K562 (cell line): ENCODE results near the gene GULP1. TPM values are rescaled to one million over a fixed set of nuclear protein-coding genes. Genes with fewer than 3 reads are reported as not detected.

ENCODE experiments used
- ATAC-seq: fragments of 200-7000 bp; cut with Tn5 transposase; 3 replicates; pipeline ENCODE4 v1.9.1; 2020; ENCODE audit warnings: moderate library complexity
- BruUV-seq: library from RNA; stranded (reverse); fragments of 400-500 nt; replicated peaks from 2 replicates; lab custom pipeline; 2021; lab: Mats Ljungman, UMichigan
- CTCF ChIA-PET: fragments of 300-600 bp; formaldehyde crosslinking; extraction: SDS; loops from one replicate; lab custom pipeline; 2021; ENCODE audit warnings: low intra/inter-chr PET ratio; lab: Yijun Ruan, JAX
- POLR2A ChIA-PET: fragments of 300-600, 350-650 bp; sonication (Branson Sonifier 250); formaldehyde crosslinking; extraction: SDS; loops from one replicate; lab custom pipeline; 2021; ENCODE audit warnings: antibody characterized with exemption, inconsistent platforms; lab: Yijun Ruan, JAX
- DNase-seq, 4 experiments: peaks; one replicate each; pipeline versions ENCODE4 v3.0.0 to v3.0.0-alpha.2; 2011 to 2018; ENCODE audit warnings: low spot score in 3 of 4, mixed read lengths in 3 of 4; ENCODE audit errors: extremely low read depth in 1 of 4
- FAIRE-seq: peaks from 2 replicates; lab custom pipeline; 2011; peaks lifted over from hg19 to GRCh38; lab: Jason Lieb, UNC
- H2AFZ ChIP-seq: 2 replicates; pipeline ENCODE4 v1.6.0; 2011; ENCODE audit warnings: low read depth, low read length, control low read depth, inconsistent platforms
- H3K27ac ChIP-seq: fragments of 200-600 bp; 3 replicates; pipeline ENCODE4 v1.8.0; 2011; ENCODE audit warnings: low read depth, mild to moderate bottlenecking, control low read depth, inconsistent platforms, low read length, moderate library complexity, mixed read lengths; ENCODE audit errors: extremely low read depth
- H3K27me3 ChIP-seq, 2 experiments: fragments of 300-600 bp in 1 of 2; 2 replicates in 1 of 2; 3 replicates in 1 of 2; pipeline versions ENCODE4 v1.6.0 to v1.8.0; 2011; ENCODE audit warnings: inconsistent platforms in 2 of 2, low read length in 2 of 2, mild to moderate bottlenecking in 1 of 2, mixed read lengths in 1 of 2, moderate library complexity in 1 of 2; ENCODE audit not compliant: control insufficient read depth in 2 of 2, insufficient read depth in 2 of 2
- H3K36me3 ChIP-seq: fragments of 300-600 bp; 3 replicates; pipeline ENCODE4 v1.8.0; 2011; ENCODE audit warnings: mild to moderate bottlenecking, low read length, inconsistent platforms; ENCODE audit not compliant: control insufficient read depth, insufficient read depth
- H3K4me1 ChIP-seq, 2 experiments: fragments of 200-600 bp in 1 of 2; replicated peaks in 1 of 2; 2 replicates in 1 of 2; 3 replicates in 1 of 2; pipeline versions ENCODE4 v1.5.1 to v1.8.0; 2011; ENCODE audit warnings: inconsistent platforms in 2 of 2, low read length in 2 of 2, mild to moderate bottlenecking in 1 of 2, mixed read lengths in 1 of 2, moderate library complexity in 1 of 2; ENCODE audit not compliant: control insufficient read depth in 2 of 2, insufficient read depth in 2 of 2
- H3K4me2 ChIP-seq: 2 replicates; pipeline ENCODE4 v1.6.1; 2011; ENCODE audit warnings: low read length, control low read depth, inconsistent platforms, mixed read lengths; ENCODE audit not compliant: insufficient read depth
- H3K4me3 ChIP-seq: fragments of 200-600 bp; sonication (generic), shearing (Covaris generic); 2 replicates; pipeline ENCODE4 v1.5.1; 2016; ENCODE audit warnings: control low read depth, inconsistent platforms
- H3K79me2 ChIP-seq: fragments of 200-600 bp; 3 replicates; pipeline ENCODE4 v1.8.0; 2011; ENCODE audit warnings: low read length, inconsistent platforms; ENCODE audit not compliant: control insufficient read depth, insufficient read depth
- H3K9ac ChIP-seq, 2 experiments: 2 replicates each; pipeline versions ENCODE4 v1.6.0 to v1.6.1; 2011; ENCODE audit warnings: low read depth in 2 of 2, low read length in 2 of 2, control low read depth in 1 of 2, inconsistent platforms in 1 of 2, mild to moderate bottlenecking in 1 of 2, mixed read lengths in 1 of 2; ENCODE audit not compliant: insufficient read depth in 1 of 2
- H3K9me1 ChIP-seq: one replicate; pipeline ENCODE4 v1.6.0; 2011; ENCODE audit warnings: inconsistent platforms, mild to moderate bottlenecking, low read length, moderate library complexity; ENCODE audit not compliant: control insufficient read depth, insufficient read depth
- H3K9me3 ChIP-seq: replicated peaks from 2 replicates; pipeline ENCODE4 v1.5.1; 2011; ENCODE audit warnings: low read depth, low read length, inconsistent platforms; ENCODE audit not compliant: control insufficient read depth, insufficient read depth
- H4K20me1 ChIP-seq: replicated peaks from 2 replicates; pipeline ENCODE4 v1.6.1; 2011; ENCODE audit warnings: low read length, inconsistent platforms, mixed read lengths; ENCODE audit not compliant: control insufficient read depth, insufficient read depth
- ARID4B ChIP-seq: sonication (generic); formaldehyde crosslinking; IDR thresholded peaks from 2 replicates; pipeline ENCODE4 v1.8.0; 2022; ENCODE audit warnings: mild to moderate bottlenecking, missing genetic modification reagents
- CBFB ChIP-seq: sonication (generic); formaldehyde crosslinking; IDR thresholded peaks from 2 replicates; pipeline ENCODE4 v1.4.0; 2020; ENCODE audit warnings: mild to moderate bottlenecking, missing genetic modification reagents
- ETV6 ChIP-seq, 3 experiments: fragments of 150-350 bp in 1 of 3; sonication (generic) in 1 of 3; formaldehyde crosslinking in 1 of 3; IDR thresholded peaks; 2 replicates each; pipeline versions ENCODE4 v1.6.1 to v1.8.0; 2014 to 2022; ENCODE audit warnings: borderline replicate concordance in 2 of 3, low read depth in 2 of 3, antibody characterized with exemption in 1 of 3, low read length in 1 of 3, mild to moderate bottlenecking in 1 of 3, missing genetic modification reagents in 1 of 3
- HDAC3 ChIP-seq: fragments of 450-650 bp; IDR thresholded peaks from 2 replicates; pipeline ENCODE4 v1.6.1; 2018; ENCODE audit warnings: borderline replicate concordance, mild to moderate bottlenecking, moderate library complexity; ENCODE audit not compliant: partially characterized antibody
- MECOM ChIP-seq: fragments of 250-450 bp; sonication (Bioruptor Pico); IDR thresholded peaks from 2 replicates; pipeline ENCODE4 v1.8.0; 2022; ENCODE audit warnings: inconsistent platforms
- NFYB ChIP-seq: IDR thresholded peaks from 2 replicates; pipeline ENCODE4 v1.6.1; 2011; ENCODE audit warnings: mild to moderate bottlenecking, moderate library complexity; ENCODE audit not compliant: insufficient read length; ENCODE audit errors: extremely low read depth
- RBM14 ChIP-seq: fragments of 200-400 bp; formaldehyde crosslinking; IDR thresholded peaks from 2 replicates; pipeline ENCODE4 v1.6.1; 2018; ENCODE audit warnings: low read depth, mild to moderate bottlenecking, low read length, moderate library complexity, borderline replicate concordance; ENCODE audit not compliant: insufficient read depth
- SIN3A ChIP-seq, 2 experiments: fragments of 150-350 bp in 1 of 2; IDR thresholded peaks; 2 replicates each; pipeline ENCODE4 v1.6.1; 2011 to 2016; ENCODE audit warnings: borderline replicate concordance in 2 of 2, low read depth in 2 of 2, low read length in 2 of 2, mild to moderate bottlenecking in 2 of 2, moderate library complexity in 2 of 2; ENCODE audit not compliant: control insufficient read depth in 1 of 2
- SREBF1 ChIP-seq: fragments of 150-350 bp; IDR thresholded peaks from 2 replicates; pipeline ENCODE4 v1.6.1; 2014; ENCODE audit warnings: antibody characterized with exemption, low read depth, low read length, borderline replicate concordance
- in situ Hi-C: fragments of 300-500 bp; cut with MboI; formaldehyde crosslinking; loops from 4 replicates; pipeline ENCODE4 v1.15.0; 2018; ENCODE audit warnings: inconsistent platforms, mixed read lengths
- intact Hi-C: fragments of 100-400 bp; cut with micrococcal nuclease; formaldehyde crosslinking; loops from 2 replicates; pipeline ENCODE4 v1.14.2; 2022
- polyA plus RNA-seq, 8 experiments: library from polyadenylated mRNA; depleted of rRNA in 4 of 8; stranded (reverse) in 5 of 8; unstranded in 3 of 8; fragments of >200 nt; fragmentation: Nextera tagmentation in 2 of 8; fragmentation: Illumina TruSeq in 1 of 8; extraction: Ambion mirVana in 2 of 8; extraction: Trizol in 1 of 8; gene quantifications; 2 replicates each; pipeline versions ENCODE4 v1.2.1 to v1.2.3, GENCODE V29; 2011 to 2014; ENCODE audit warnings: inconsistent platforms in 1 of 8, missing spikeins in 1 of 8
- total RNA-seq, 7 experiments: library from RNA; depleted of rRNA in 6 of 7; stranded (reverse); fragments of >200 nt in 6 of 7; fragmentation: Illumina TruSeq in 2 of 7; extraction: Trizol in 2 of 7; gene quantifications; 2 replicates each; pipeline versions ENCODE4 v1.2.1 to v1.2.3, GENCODE V29; 2011 to 2021; ENCODE audit warnings: low replicate concordance in 1 of 7
- TF ChIP-seq, protein P1 (sequence below): fragments of 250-450 bp; sonication (Bioruptor Pico); IDR thresholded peaks from 2 replicates; pipeline ENCODE4 v1.5.0; 2021

GULP1 gene
- total and polyA plus RNA-seq, 9 of the 15 experiments (the other 6 are each of a cell fraction or from before 2014, with no cell fraction given), result 8.5 to 25.3 (median 19.5) TPM

DNA sequence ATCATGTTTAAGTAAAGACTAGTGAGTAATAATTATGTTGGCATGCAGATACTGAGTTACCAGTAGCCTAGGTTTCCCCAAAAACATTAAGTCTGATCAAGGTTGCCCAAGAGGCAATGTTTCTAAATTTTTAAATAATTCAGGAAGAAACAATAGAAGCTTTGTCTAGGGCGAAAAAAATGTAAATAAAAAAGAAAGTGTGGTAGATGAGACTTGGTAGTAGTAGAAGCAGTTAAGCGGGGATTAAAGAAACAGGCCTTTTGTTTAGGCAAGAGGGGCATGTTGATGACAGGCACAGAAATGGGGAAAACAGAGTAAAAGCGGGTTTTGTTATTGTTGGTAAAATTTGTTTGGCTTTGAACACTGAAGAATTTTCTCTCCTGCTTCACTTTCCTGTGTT, 97.2 kb downstream of the GULP1 start (continued):
- TF ChIP-seq MECOM (CRISPR knock-in tag) (no peak), SREBF1 (no peak), NFYB (no peak)
- TF ChIP-seq, all 486 proteins: peak for 0

DNA sequence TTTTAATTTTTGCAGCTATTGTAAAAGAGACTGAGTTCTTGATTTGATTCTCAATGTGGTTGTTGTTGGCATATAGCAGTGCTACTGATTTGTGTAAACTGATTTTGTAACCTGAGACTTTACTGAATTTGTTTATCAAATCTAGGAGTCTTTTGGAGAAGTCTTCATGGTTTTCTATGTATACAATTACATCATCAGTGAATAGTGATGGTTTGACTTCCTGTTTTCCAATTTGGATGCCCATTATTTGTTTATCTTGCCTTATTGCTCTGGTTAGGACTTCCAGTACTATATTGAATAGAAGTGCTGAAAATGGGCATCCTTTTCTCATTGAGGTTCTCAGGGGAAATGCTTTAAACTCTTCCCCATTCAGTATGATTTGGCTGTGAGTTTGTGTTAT, 99.7 kb downstream of the GULP1 start:
- Histone ChIP-seq H3K27ac (no peak overlapping the region), H3K4me1 (no peaks in the 10 kb centered on the region), H3K36me3 (no peaks in the 10 kb centered on the region), H3K4me2 (no peak overlapping the region)
- in situ Hi-C loops, result no loop called here
- no peak for ATAC-seq
- intact Hi-C loops, result no loop called here
- BruUV-seq, result no TSS peak
- TF ChIP-seq HDAC3, result no peak
- no peak for TF ChIP-seq ARID4B
- TF ChIP-seq SIN3A (IDR thresholded peaks at IDR 0.05; ENCODE audit: borderline replicate concordance in 2 of 2, control insufficient read depth in 1 of 2, low read depth in 2 of 2, low read length in 2 of 2), result no peak
- TF ChIP-seq RBM14, result no peak
- TF ChIP-seq CBFB (CRISPR knock-in tag), result no peak
- TF ChIP-seq ETV6 (IDR thresholded peaks at IDR 0.05; ENCODE audit: borderline replicate concordance in 1 of 2, low read depth in 2 of 2, low read length in 1 of 2), result no peak
- no peak for TF ChIP-seq ETV6 (CRISPR knock-in tag; IDR thresholded peaks at IDR 0.05; ENCODE audit: borderline replicate concordance)
- TF ChIP-seq, protein P1, sequence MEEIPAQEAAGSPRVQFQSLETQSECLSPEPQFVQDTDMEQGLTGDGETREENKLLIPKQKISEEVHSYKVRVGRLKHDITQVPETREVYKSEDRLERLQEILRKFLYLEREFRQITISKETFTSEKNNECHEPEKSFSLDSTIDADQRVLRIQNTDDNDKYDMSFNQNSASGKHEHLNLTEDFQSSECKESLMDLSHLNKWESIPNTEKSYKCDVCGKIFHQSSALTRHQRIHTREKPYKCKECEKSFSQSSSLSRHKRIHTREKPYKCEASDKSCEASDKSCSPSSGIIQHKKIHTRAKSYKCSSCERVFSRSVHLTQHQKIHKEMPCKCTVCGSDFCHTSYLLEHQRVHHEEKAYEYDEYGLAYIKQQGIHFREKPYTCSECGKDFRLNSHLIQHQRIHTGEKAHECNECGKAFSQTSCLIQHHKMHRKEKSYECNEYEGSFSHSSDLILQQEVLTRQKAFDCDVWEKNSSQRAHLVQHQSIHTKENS (CRISPR knock-in tag), result no peak
- TF ChIP-seq, all 486 proteins: peak for 0
- POLR2A ChIA-PET, result no interaction called here
- no peaks in the 10 kb centered on the region for H3K9me3 ChIP-seq
- H2AFZ ChIP-seq, result no peak overlapping the region
- FAIRE-seq (no peak), DNase-seq (no peak)
- no peaks in the 10 kb centered on the region for H3K9me1 ChIP-seq
- no peak overlapping the region for H3K4me3 ChIP-seq
- H3K27me3 ChIP-seq, result no peaks in the 10 kb centered on the region
- no peaks in the 10 kb centered on the region for H4K20me1 ChIP-seq
- H3K9ac ChIP-seq, result no peak overlapping the region
- CTCF ChIA-PET, result no interaction called here
- H3K79me2 ChIP-seq, result 0 out of 3 replicates have a peak, but pooled peaks cover 4% of the 10 kb centered on the region
